ENCODE data around the gene NFIX.

Gene NFIX

DNA sequence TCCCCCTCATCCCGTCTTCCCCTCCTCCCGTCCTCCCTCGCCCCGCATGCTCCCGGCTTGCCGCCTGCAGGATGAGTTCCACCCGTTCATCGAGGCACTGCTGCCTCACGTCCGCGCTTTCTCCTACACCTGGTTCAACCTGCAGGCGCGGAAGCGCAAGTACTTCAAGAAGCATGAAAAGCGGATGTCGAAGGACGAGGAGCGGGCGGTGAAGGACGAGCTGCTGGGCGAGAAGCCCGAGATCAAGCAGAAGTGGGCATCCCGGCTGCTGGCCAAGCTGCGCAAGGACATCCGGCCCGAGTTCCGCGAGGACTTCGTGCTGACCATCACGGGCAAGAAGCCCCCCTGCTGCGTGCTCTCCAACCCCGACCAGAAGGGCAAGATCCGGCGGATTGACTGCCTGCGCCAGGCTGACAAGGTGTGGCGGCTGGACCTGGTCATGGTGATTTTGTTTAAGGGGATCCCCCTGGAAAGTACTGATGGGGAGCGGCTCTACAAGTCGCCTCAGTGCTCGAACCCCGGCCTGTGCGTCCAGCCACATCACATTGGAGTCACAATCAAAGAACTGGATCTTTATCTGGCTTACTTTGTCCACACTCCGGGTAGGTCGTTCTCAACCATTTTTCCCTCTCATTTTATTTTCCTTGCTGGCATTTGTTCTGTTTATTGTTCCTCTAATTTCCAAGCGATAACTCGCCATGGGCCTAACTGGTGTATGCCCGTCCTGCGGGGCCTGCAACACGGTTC lies 29.8 kb downstream of the NFIX start:
- peaks cover 100% of the 10 kb centered on the region for H3K27me3 ChIP-seq (ENCODE audit: control insufficient read depth, insufficient read depth, low read length)
- H3K4me1 ChIP-seq (ENCODE audit: control insufficient read depth, insufficient read depth, low read length): peaks cover 31% of the 10 kb centered on the region
- no peaks in the 10 kb centered on the region for H3K9me3 ChIP-seq (ENCODE audit: control insufficient read depth, insufficient read depth, low read length)
- no peak overlapping the region for H3K4me3 ChIP-seq (ENCODE audit: low read depth, low read length)
- H3K36me3 ChIP-seq (ENCODE audit: control insufficient read depth, insufficient read depth, low read length): no peaks in the 10 kb centered on the region
- H3K9ac ChIP-seq (ENCODE audit: low read depth, low read length): no peak overlapping the region
- no peak overlapping the region for H3K27ac ChIP-seq (ENCODE audit: low read depth, low read length)

DNA sequence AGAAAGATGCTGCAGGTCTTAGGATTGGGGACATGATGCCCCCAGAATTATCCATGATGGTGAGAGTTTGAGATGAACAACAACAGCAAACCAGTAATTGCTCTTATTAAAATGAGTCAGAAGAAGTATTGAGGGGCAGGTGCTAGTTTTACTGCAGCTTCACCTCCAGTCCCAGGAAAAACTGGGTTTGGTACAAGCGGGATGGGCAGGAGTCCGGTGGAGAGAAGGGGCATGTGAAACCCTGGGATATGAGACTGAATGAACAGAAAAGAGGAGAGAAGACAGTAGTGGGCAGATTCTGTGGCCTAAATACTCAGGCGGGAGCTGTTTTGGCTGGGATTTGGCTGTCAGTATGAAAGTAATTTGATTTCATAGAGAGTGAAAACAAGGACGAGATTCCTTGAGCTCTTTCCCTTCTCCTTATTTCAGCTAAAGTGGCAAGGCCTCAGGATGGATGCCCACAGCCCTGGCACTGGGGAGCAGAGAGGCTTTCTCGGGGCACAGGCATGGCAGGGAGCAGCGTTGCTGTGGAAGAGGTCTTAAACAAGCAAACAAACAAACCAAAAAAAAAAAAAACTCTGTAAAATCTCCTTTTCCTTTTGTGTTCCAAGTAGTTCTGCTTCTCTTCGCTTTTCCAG lies 30.7 kb downstream of the NFIX start:
- Histone ChIP-seq H3K4me3 (ENCODE audit: low read depth, low read length) (no peak overlapping the region), H3K36me3 (ENCODE audit: control insufficient read depth, insufficient read depth, low read length) (no peaks in the 10 kb centered on the region), H3K9ac (ENCODE audit: low read depth, low read length) (no peak overlapping the region)

DNA sequence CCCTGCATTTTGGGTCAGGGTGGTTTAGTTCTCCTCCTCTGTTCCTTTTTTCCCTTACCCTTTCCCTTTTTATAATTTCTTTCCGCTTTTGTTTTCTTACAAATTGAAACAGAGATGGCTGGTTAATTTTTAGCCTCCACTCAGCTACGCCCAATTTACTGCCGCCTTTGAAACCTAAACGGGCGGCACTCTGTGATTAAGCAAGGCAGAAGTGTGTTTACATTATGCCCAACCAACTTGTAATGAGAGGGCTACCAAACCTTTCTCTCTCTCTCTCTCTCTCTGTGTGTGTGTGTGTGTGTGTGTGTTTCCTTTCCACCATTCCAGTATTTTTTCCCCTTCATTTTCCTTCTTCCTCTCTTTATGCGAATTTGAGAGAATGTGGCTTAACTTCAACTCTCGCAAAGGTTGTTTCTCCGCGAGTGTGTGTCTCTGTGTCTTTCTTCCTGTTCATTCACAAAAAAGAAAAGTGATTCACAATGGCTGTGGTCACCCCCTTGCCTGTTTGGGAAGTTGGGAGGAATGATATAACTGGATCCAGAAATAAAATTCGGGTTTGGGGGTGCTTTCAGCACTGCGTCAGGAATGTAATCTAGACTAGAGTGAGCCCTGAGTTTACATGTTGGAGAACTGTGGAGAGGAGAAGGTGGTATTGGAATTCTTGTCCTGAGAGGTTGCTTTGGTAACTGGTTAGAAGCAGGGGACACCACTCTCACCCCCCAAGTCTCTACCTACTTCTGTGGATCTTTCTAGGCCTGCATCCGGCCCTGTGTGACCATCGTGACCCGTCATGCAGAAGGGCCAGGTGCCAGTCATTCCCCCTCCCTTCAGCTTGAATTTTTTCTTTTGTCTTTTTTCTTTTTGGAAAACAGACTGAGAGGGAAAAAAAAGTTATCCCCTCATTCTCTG lies 31.4 kb downstream of the NFIX start:
- no peaks in the 10 kb centered on the region for H3K36me3 ChIP-seq (ENCODE audit: control insufficient read depth, insufficient read depth, low read length)
- peaks cover 100% of the 10 kb centered on the region for H3K27me3 ChIP-seq (ENCODE audit: control insufficient read depth, insufficient read depth, low read length)
- H3K4me1 ChIP-seq (ENCODE audit: control insufficient read depth, insufficient read depth, low read length): peaks cover 19% of the 10 kb centered on the region
- no peaks in the 10 kb centered on the region for H3K9me3 ChIP-seq (ENCODE audit: control insufficient read depth, insufficient read depth, low read length)
- H3K27ac ChIP-seq (ENCODE audit: low read depth, low read length): no peak overlapping the region
- H3K9ac ChIP-seq (ENCODE audit: low read depth, low read length): no peak overlapping the region
- H3K4me3 ChIP-seq (ENCODE audit: low read depth, low read length): no peak overlapping the region

More for the DNA sequence above, 30.7 kb downstream of the NFIX start:
- Histone ChIP-seq H3K4me1 (ENCODE audit: control insufficient read depth, insufficient read depth, low read length) (peaks cover 24% of the 10 kb centered on the region), H3K27me3 (ENCODE audit: control insufficient read depth, insufficient read depth, low read length) (peaks cover 100% of the 10 kb centered on the region), H3K27ac (ENCODE audit: low read depth, low read length) (no peak overlapping the region), H3K9me3 (ENCODE audit: control insufficient read depth, insufficient read depth, low read length) (no peaks in the 10 kb centered on the region)

DNA sequence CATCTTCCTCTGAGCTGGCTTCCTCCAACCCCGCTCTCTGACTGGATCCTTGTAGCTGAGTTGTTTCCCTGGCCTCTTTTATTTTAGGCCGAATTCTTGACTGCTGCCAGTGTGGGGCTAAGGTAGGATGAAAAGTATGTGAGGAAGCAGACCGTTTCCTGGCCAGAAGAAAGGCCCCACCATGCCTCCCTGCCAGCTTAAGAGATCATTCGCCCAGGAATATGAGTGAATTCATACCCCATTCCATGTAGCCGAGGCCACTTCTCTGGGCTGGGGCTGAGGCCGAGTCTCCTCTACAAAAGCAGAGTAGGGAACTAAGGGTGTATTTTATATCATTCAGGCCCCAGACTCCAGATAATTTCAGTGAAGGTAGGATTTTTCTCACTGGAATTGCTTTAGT lies 32.3 kb downstream of the NFIX start:
- peaks cover 19% of the 10 kb centered on the region for H3K4me1 ChIP-seq (ENCODE audit: control insufficient read depth, insufficient read depth, low read length)
- H3K4me3 ChIP-seq (ENCODE audit: low read depth, low read length): no peak overlapping the region
- peaks cover 95% of the 10 kb centered on the region for H3K27me3 ChIP-seq (ENCODE audit: control insufficient read depth, insufficient read depth, low read length)
- no peaks in the 10 kb centered on the region for H3K9me3 ChIP-seq (ENCODE audit: control insufficient read depth, insufficient read depth, low read length)
- H3K9ac ChIP-seq (ENCODE audit: low read depth, low read length): no peak overlapping the region
- H3K36me3 ChIP-seq (ENCODE audit: control insufficient read depth, insufficient read depth, low read length): no peaks in the 10 kb centered on the region
- H3K27ac ChIP-seq (ENCODE audit: low read depth, low read length): no peak overlapping the region

DNA sequence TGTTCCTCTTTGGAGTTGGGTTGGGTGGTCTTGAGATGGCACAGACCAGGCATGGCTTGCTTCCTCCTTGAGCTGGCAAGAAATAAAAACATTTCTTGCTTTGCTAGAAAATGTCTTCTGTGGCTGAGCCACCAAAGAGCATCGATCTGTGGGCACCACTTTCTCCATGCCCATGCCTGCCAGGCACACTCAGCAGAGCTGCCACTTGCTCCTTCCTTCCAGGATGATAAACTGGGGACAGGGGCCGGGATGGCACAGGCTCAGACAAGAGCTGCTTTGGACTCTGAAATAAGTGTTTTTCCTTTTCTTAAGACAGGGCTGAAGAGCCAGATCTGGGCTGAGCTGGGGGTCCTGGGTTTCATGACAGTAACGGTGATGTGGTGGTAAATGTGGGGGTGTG lies 32.8 kb downstream of the NFIX start:
- Histone ChIP-seq H3K27ac (ENCODE audit: low read depth, low read length) (no peak overlapping the region), H3K9me3 (ENCODE audit: control insufficient read depth, insufficient read depth, low read length) (no peaks in the 10 kb centered on the region), H3K27me3 (ENCODE audit: control insufficient read depth, insufficient read depth, low read length) (peaks cover 91% of the 10 kb centered on the region), H3K4me3 (ENCODE audit: low read depth, low read length) (no peak overlapping the region), H3K9ac (ENCODE audit: low read depth, low read length) (no peak overlapping the region), H3K4me1 (ENCODE audit: control insufficient read depth, insufficient read depth, low read length) (peaks cover 17% of the 10 kb centered on the region), H3K36me3 (ENCODE audit: control insufficient read depth, insufficient read depth, low read length) (no peaks in the 10 kb centered on the region)

DNA sequence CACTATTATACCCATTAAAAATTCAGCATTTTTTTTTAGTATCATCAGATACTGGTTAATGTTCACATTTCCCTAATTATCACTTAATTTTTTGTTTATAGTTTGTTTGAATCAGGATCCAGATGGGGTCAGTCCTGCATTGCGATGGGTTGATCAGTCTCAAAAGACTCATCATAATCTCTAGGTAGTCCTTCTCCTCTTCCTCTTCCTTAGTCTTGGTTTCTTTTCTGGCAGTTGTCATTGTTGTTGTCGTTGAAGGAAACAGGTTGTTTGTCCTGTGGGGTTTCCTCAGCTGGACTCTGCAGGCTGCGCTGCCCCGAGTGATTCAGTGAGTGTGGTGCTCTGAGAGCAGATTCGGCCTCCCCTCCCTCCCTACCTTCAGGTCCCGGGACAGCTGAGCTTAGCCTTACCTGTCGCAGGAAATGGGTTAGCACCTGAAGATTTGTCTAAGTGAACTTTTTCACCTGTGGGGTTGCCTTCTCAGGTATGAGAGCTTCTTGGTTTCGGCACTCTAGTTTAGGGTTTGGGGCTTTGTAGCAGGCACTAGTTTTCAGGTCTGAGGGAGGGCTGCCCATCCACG lies 34.1 kb downstream of the NFIX start:
- Histone ChIP-seq H3K9me3 (ENCODE audit: control insufficient read depth, insufficient read depth, low read length) (no peaks in the 10 kb centered on the region), H3K9ac (ENCODE audit: low read depth, low read length) (no peak overlapping the region), H3K27me3 (ENCODE audit: control insufficient read depth, insufficient read depth, low read length) (peaks cover 83% of the 10 kb centered on the region), H3K27ac (ENCODE audit: low read depth, low read length) (no peak overlapping the region), H3K36me3 (ENCODE audit: control insufficient read depth, insufficient read depth, low read length) (no peaks in the 10 kb centered on the region), H3K4me1 (ENCODE audit: control insufficient read depth, insufficient read depth, low read length) (peaks cover 9% of the 10 kb centered on the region; the same call in 1 of the 2 replicates), H3K4me3 (ENCODE audit: low read depth, low read length) (no peak overlapping the region)

DNA sequence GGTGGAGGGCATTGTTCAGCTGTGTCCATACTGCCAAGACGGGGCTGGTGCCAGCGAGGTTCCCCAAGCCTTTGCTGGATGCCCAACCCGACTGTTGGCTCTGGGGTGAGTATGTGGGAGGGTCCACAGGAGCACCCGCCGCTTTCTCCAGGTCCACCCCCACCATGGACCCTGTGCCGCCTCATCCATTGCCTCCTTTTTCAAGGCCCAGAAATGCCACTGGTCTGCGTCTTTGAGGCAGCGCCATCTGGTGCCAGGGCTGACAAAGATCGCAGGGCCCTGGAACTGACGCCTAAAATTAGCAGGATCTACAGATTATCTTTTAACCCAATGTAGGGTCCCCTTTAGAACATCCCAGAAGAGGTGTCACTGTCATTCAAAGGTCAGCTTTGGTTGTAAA lies 34.6 kb downstream of the NFIX start:
- H3K36me3 ChIP-seq (ENCODE audit: control insufficient read depth, insufficient read depth, low read length): no peaks in the 10 kb centered on the region
- H3K27ac ChIP-seq (ENCODE audit: low read depth, low read length): no peak overlapping the region
- peaks cover 4% of the 10 kb centered on the region; the same call in 1 of the 2 replicates for H3K4me1 ChIP-seq (ENCODE audit: control insufficient read depth, insufficient read depth, low read length)
- H3K9ac ChIP-seq (ENCODE audit: low read depth, low read length): no peak overlapping the region
- peaks cover 78% of the 10 kb centered on the region for H3K27me3 ChIP-seq (ENCODE audit: control insufficient read depth, insufficient read depth, low read length)
- no peaks in the 10 kb centered on the region for H3K9me3 ChIP-seq (ENCODE audit: control insufficient read depth, insufficient read depth, low read length)
- no peak overlapping the region for H3K4me3 ChIP-seq (ENCODE audit: low read depth, low read length)

DNA sequence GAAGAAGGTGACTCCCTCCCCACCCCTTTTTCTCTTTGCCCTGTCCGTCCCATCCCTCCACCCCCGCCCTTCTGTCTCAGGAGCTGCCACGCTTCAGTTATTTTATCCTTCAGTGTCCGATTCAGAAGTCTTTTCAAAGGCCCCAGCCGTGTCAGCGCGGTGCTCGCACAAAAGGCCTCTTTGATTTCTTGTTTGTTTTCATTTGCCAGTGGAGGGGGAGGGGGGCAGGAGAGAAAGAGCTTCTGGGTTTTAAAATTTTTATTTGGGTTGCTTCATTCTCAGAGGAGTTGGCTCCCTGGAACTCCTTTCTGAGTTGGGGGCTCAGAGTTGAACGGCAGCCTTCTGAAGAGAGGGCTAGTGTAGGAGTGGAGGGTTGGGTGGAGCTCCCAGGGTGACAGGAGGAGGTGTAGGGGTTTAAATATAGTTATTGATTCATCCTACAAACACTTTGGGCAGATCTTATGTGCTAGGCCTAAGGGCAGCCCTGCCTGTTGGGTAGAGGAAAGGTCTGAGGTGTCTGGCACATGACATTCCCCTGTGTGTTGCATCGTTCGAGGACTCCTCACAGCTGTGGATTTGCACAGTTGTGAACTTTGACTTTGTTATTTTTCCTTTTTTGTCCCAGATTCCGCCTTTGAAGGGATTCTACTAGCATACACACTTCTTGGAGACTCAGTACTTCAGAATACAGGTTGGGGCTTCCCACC lies 36.8 kb downstream of the NFIX start:
- Histone ChIP-seq H3K4me3 (ENCODE audit: low read depth, low read length) (no peak overlapping the region), H3K9me3 (ENCODE audit: control insufficient read depth, insufficient read depth, low read length) (no peaks in the 10 kb centered on the region), H3K36me3 (ENCODE audit: control insufficient read depth, insufficient read depth, low read length) (no peaks in the 10 kb centered on the region), H3K27ac (ENCODE audit: low read depth, low read length) (no peak overlapping the region), H3K27me3 (ENCODE audit: control insufficient read depth, insufficient read depth, low read length) (peaks cover 60% of the 10 kb centered on the region), H3K4me1 (ENCODE audit: control insufficient read depth, insufficient read depth, low read length) (peaks cover 4% of the 10 kb centered on the region; the same call in 1 of the 2 replicates), H3K9ac (ENCODE audit: low read depth, low read length) (no peak overlapping the region)

DNA sequence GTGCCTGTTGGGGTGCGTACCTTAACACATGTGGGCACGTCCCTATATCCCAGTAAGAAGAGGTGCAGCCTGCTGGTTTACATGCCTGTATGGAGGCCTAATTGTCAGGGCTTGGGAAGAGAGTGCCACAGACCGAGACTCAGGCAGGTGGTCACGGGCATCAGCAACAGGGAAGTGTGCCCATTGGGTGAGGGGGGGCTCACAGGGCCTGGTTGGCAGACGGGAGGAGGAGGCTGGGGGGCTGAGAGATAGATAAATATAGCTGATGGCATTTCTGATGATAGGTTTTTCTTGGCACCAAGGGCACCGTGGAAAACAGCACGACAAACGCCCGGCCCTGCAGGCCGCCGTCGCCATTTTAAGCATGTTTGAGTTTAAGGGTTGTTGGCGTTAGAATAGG lies 37.6 kb downstream of the NFIX start:
- H3K9ac ChIP-seq (ENCODE audit: low read depth, low read length): no peak overlapping the region

DNA sequence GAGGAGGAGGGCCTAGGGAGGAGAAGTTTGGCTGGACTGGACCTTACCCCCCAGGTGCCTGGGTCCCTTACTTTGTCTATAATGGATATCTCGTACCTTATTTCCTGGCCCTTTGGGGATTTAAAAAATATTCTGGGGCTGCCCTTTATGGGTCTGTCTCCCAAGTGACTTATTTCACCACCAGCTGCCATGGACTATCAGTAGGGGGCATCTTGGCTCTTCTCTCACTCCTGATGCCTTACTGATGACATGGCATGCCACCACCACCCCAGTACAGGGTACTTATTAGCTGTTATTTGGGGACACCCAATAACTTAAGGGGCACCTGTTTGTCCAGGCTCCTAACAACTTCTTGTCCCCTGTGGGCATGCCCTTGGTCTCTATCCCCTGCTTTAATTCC lies 38.0 kb downstream of the NFIX start:
- Histone ChIP-seq H3K27ac (ENCODE audit: low read depth, low read length) (no peak overlapping the region), H3K4me3 (ENCODE audit: low read depth, low read length) (no peak overlapping the region), H3K9me3 (ENCODE audit: control insufficient read depth, insufficient read depth, low read length) (no peaks in the 10 kb centered on the region), H3K4me1 (ENCODE audit: control insufficient read depth, insufficient read depth, low read length) (peaks cover 4% of the 10 kb centered on the region; the same call in 1 of the 2 replicates), H3K27me3 (ENCODE audit: control insufficient read depth, insufficient read depth, low read length) (peaks cover 58% of the 10 kb centered on the region), H3K36me3 (ENCODE audit: control insufficient read depth, insufficient read depth, low read length) (no peaks in the 10 kb centered on the region), H3K9ac (ENCODE audit: low read depth, low read length) (no peak overlapping the region)

More for the DNA sequence above, 37.6 kb downstream of the NFIX start:
- peaks cover 4% of the 10 kb centered on the region; the same call in 1 of the 2 replicates for H3K4me1 ChIP-seq (ENCODE audit: control insufficient read depth, insufficient read depth, low read length)
- no peaks in the 10 kb centered on the region for H3K36me3 ChIP-seq (ENCODE audit: control insufficient read depth, insufficient read depth, low read length)
- H3K27ac ChIP-seq (ENCODE audit: low read depth, low read length): no peak overlapping the region
- H3K27me3 ChIP-seq (ENCODE audit: control insufficient read depth, insufficient read depth, low read length): peaks cover 58% of the 10 kb centered on the region
- no peak overlapping the region for H3K4me3 ChIP-seq (ENCODE audit: low read depth, low read length)
- H3K9me3 ChIP-seq (ENCODE audit: control insufficient read depth, insufficient read depth, low read length): no peaks in the 10 kb centered on the region
